Stimulated activated CD8-positive, alpha-beta memory T cell treated with anti-CD3 and anti-CD28 coated beads, Interleukin-4, amount 100 ng/mL, for 48 hours (primary cell): ENCODE measurements around the gene ZSWIM8.
"Not testable (repeated sequence)": the region's sequence is repeated elsewhere in the genome, so short reads cannot be mapped to it uniquely, and the experiment has no call there.

Source experiments
- DNase-seq: peaks from one replicate; pipeline ENCODE4 v3.0.0-alpha.2; 2020

ZSWIM8 gene, protein sequence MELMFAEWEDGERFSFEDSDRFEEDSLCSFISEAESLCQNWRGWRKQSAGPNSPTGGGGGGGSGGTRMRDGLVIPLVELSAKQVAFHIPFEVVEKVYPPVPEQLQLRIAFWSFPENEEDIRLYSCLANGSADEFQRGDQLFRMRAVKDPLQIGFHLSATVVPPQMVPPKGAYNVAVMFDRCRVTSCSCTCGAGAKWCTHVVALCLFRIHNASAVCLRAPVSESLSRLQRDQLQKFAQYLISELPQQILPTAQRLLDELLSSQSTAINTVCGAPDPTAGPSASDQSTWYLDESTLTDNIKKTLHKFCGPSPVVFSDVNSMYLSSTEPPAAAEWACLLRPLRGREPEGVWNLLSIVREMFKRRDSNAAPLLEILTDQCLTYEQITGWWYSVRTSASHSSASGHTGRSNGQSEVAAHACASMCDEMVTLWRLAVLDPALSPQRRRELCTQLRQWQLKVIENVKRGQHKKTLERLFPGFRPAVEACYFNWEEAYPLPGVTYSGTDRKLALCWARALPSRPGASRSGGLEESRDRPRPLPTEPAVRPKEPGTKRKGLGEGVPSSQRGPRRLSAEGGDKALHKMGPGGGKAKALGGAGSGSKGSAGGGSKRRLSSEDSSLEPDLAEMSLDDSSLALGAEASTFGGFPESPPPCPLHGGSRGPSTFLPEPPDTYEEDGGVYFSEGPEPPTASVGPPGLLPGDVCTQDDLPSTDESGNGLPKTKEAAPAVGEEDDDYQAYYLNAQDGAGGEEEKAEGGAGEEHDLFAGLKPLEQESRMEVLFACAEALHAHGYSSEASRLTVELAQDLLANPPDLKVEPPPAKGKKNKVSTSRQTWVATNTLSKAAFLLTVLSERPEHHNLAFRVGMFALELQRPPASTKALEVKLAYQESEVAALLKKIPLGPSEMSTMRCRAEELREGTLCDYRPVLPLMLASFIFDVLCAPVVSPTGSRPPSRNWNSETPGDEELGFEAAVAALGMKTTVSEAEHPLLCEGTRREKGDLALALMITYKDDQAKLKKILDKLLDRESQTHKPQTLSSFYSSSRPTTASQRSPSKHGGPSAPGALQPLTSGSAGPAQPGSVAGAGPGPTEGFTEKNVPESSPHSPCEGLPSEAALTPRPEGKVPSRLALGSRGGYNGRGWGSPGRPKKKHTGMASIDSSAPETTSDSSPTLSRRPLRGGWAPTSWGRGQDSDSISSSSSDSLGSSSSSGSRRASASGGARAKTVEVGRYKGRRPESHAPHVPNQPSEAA (N-terminal part only)

DNA sequence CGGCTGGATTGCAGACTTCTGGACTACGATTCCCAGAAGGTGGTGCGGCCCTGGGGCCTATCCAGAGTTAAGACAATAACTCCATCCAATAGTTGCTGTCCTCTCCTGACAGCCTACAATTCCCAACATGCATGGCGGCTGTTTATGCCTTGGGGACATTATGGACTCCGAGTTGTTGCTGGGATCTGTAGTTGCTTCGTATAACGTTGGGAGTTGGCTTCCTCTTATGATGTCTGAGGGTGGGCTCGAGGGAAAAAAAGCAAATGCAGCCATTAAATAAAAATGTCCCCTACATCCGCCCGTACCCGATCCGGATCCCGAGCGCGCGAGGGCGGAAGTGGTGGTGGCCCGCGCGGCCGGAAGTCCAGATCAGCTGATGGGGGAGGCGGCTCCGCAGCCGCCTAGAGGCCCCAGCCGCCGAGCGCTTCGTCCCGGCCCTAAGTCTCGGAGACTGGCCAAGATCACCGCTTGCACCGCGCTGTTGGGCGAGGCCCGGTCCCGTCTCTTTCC, at the start of gene ZSWIM8:
Gene ZSWIM8 (plus strand): TSS at position 396 of the 510 bp plus-strand sequence. CDS start 273 bp downstream, outside the sequence.
- DNase-seq, result peak; percentile 89

DNA sequence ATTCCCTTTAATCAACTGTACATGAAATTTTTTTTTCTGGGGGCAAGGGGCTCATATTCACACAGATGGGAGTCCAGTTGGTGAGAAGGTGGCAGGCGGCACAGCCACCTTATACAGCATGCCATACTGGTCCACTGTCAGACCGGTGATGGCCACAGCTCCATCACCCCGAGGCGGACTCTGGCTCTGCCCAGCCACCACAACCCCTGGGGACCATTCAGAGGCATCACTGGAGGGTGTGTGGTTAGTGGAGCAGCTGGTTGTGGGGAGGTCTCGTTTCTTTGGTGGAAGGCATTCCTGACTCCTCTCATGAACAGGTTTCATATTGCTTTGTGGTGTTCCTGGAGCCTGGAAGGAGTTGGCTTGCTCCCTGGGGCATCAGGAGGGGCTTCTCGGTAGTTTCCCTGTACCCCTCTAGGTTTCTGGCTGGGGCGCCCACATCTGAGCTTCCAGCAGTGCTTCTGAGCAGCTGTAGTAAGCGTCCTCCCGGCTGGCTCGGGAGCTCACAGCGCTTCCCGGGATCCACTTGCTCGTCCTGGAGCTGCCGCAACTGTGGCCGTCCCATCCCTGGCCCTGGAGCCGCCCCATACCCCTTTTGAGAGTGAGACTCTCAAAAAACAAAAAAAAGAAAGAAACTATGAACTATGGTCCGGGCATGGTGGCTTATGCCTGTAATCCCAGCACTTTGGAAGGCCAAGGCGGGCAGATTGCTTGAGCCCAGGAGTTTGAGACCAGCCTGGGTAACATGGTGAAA, 44.7 kb upstream of the ZSWIM8 start:
- not testable (repeated sequence) for DNase-seq

DNA sequence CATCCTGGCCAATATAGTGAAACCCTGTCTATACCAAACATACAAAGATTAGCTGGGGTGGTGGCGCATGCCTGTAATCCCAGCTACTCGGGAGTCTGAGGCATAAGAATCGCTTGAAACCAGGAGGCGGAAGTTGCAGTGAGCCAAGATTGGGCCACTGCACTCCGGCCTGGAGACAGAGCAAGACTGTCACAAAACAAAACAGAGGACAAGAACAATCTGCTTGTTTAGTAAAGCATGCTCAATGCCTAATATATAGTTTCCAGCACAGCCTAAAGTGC, 43.0 kb upstream of the ZSWIM8 start:
- DNase-seq, result no peak

DNA sequence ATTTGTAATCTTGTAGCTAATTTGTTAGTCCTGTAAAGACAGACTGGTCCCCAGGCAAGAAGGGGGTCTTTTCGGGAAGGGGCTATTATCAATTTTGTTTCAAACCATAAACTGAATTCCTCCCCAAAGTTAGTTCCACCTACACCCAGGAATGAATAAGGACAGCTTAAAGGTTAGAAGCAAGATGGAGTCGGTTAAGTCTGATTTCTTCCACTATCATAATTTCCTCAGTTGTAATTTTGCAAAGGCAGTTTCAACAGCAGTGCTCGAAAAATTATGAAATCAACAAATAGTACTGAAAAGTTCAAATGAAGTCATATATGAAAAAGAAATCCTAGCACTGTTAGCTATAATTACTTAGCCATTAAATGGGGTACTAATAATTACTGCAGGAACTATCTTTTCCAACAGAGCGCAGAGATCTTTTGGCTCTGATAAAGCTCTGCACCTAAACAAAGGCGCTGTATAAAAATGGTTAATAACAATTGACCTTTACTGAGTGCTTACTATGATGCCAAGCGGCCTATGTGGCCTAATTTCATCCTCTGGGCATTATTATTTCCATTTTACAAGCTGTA, 42.0 kb upstream of the ZSWIM8 start:
- no peak for DNase-seq

DNA sequence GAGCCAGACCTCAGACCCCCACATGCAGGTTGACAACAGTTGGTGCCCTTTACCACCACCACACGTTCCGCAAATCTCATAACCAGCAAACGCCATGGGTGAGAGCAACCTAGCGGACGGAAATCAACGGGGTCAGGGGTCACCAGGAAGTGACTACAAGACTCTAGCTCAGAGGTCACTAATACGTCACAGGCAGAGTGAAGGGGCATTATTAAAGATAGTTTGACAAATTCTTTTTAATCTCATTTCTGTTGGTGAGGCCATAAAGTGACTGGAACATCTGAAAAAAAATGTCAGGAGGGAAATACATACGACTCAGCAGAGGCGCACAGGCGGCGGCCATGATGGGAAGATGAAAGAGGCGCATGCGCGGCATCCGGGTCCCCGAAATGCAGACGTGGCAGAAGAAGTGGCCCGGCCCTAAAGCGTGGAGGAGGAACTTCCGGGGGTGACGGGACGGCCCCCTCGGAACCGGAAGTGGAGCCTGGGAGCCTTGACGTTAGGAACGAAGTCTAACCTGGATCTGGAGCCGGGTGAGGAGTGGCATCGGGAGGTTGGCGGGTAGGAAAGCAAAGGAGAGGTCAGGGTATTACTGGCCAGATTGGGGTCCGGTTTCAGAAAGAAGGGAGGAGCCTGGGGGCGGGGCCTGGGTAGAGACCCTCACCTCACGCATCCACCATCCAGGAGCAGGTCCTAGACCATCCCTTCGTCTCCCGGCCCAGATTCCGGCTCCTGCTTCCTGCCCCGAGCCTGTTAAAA, 41.3 kb upstream of the ZSWIM8 start, which contains the start of gene SEC24C:
Gene SEC24C (plus strand): TSS at position 468 of the 759 bp plus-strand sequence. CDS start 2,461 bp downstream, outside the sequence.
- DNase-seq, result peak; percentile 96

DNA sequence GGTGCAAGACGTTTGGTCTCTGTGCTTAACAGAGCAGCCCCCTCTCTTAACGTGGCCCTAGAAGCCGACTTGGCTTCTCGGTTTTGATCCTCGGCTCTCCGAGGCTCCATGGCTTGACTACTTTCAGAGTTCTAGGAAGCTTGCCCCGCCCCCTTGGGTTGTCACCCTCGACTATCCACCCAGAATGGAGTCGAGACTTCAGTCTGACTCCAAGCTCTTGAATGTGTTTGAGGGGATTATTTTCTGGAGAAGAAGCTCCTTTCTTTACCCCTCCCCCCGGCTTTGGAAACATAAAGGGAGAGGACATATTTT, 40.8 kb upstream of the ZSWIM8 start:
- DNase-seq, result peak; percentile 82

DNA sequence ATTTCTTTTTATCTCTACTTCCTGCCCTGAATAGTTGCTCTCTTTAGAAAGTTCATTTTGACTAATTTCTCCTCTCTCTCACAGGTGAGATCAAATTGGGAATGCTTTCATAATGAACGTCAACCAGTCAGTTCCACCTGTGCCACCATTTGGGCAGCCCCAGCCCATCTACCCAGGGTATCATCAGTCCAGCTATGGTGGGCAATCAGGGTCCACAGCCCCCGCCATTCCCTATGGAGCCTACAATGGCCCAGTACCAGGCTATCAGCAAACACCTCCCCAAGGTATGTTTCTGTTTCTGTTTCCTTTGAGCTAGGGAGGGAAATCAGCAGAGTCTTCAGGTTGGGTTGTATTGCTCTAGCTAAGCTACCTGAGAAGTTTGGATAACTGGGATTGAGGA, 38.7 kb upstream of the ZSWIM8 start:
- DNase-seq, result peak; percentile 19

DNA sequence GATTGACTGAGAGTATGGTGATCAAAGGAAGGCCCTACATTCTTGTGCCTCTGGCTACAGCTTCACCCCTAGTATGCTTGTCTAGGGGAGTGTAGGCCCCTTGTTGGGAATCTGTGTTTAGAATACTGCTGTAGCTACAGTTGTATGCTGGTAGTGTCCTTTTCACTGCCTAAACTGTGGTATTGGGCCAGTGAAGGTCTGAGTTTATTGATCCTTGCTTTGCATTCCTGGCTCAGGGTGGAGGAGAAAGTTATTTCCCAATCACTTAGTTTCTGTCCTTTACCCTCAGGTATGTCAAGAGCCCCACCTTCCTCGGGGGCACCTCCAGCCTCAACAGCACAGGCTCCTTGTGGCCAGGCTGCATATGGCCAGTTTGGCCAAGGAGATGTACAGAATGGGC, 34.6 kb upstream of the ZSWIM8 start:
- no peak for DNase-seq

DNA sequence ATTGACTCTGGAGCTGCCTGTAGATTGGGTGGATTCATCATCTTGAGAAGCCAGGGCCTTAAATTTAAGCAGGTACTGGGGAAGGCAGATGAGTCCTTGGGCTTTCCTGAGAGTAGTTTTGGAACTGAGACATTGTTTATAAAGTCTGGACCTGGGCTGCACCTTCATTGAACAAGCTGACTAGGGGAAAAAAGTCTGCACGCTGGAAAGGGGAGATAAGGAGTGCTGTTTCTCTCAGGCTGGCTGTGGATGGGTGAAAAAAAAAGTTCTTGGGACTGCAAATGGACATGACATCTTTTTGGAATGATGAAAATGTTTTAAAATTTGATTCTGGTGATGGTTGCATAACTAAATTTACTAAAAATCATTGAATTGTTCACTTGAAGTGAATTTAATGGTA, 29.2 kb upstream of the ZSWIM8 start:
- no peak for DNase-seq

DNA sequence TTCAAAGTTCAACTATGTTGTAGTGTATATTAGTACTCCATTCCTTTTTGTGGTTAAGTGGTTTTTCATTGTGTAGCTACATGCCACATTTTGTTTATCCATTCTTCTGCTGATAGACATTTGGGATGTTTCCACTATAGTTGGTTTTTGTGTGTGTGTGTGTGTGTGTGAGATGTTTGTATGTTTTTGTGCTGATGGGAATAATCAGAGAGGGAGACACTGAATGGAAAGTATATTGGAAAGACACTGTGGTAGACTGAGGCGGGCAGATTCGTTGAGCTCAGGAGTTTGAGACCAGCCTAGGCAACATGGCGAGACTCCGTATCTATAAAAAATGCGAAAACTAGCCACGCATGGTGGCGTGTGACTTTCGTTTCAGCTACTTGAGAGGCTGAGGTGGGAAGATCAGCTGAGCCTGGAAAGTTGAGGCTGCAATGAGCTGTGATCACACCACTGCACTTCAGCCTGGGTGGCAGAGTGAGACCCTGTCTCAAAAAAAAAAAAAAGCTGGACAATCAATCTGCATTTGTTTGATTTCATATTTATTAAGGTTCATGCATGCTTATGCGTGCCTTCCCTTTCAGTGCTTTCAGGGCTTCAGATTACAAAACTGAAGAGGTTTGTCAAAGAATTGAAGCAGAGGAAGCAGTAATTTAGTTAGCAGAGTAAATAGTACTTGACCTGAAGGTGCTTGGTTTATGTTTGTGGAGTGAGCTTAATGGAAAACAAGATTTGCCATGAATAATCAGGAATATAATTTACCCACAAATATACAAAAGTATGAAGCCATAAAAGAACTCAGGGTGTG, 26.5 kb upstream of the ZSWIM8 start:
- no peak for DNase-seq

DNA sequence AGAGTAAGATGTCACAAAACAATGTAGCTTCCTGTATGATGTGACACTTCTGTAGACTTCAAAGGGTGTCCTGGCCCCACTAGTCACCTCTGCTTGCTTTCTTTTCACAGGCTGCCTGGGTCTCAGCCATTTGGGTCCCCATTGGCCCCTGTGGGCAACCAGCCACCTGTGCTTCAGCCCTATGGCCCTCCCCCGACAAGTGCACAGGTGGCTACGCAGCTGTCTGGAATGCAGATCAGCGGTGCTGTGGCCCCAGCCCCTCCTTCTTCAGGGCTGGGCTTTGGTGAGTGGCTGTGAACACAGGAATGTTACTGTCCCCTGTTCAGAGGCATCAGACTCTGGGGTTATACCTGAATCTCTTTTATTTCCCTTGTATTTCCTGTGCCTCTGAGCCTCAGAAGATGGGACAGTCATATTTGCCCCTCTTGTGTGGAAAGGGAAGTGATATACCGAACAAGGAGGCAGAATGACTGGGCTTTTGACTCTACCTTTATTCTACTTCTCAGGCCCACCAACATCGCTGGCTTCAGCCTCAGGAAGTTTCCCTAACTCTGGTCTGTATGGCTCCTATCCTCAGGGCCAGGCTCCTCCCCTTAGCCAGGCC, 25.8 kb upstream of the ZSWIM8 start:
- no peak for DNase-seq

DNA sequence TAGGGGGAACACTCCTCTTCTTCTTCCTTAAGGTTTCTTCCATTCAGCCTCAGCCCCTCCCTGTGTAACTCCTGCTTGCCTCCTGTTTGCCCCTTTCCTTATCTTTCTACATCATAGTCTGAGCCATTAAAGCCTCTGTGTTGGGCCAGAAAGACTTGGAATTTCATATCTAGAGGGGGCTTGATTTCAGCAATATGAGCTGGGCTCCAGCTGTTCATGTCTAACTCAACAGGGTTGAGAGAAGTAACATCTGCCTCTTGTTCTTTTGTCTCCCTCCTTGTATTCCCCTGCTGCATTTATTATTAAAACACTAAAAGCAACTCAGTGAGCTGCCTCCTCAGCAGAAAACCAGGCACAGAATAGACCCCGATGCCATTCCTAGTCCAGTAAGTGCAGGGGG, 23.6 kb upstream of the ZSWIM8 start:
- no peak for DNase-seq

DNA sequence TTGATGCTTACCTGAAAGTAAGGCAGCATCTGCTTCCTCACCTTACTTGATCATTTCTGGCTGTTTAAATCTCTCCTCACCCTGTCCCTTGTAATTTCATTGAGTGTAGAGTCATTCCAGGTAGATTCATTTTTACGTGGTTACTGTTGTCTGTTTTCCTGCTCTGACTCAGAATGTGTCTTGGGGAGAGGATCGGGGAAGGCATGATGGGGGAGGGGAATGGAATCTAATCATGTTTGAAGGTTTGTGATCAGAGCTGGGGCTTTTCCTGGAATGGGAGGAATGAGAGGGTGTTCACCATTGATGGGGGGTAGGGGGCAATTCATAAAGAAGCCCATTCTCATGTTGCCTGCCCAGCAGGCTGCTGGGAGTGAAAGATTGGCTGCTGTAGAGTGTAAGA, 22.5 kb upstream of the ZSWIM8 start:
- no peak for DNase-seq

DNA sequence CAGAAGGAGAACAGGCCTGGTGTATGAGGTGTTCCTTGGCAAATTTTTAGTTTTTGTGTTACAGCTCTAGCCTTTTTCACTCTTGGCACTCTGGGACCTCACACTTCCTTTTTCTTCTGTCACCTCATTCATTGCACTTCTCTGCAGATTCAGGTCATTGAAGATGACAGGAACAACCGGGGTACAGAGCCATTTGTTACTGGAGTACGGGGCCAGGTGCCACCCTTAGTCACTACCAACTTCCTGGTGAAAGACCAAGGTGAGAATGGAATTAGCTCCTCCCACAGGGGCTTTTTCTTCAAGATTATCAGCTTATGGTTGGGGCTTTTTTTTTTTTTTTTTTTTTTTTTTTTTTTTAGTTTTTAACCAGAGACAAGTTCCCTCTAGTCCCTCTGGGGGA, 22.1 kb upstream of the ZSWIM8 start:
- no peak for DNase-seq

DNA sequence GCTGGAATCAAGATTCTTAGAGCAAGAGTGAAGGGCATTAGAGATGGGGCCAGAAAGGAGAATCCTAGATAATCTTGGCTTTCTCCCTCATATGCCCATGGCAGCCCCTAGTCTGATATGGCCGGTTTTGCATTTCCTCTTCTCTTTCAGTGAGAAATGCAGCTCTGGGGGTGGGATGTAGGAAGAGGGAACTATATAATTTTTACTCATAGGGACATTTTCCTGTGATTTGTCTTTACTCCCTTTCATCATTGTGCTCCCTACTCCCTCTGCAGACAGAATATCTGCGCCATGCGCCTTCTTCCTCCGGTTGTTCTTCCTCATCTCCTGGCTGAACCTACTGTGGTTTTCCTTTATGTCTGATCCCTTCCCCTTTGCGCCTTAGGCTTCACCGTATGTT, 20.3 kb upstream of the ZSWIM8 start:
- no peak for DNase-seq

DNA sequence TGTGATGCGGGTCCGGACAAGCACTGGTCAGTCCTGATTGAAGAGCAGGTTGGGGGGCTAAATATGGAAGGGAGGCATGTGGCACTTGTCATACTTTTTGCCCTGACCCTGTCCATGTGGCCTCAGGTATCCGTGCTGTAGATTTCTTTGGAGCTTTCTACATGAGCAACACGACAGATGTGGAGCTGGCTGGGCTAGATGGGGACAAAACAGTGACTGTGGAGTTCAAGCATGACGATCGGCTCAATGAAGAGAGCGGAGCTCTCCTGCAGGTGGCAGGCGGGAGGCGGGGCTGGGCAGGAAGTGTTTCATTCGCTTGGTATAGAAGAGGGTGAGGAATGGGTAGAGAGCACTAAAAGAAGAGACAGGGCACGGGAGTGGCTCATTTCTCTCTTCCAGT, 16.5 kb upstream of the ZSWIM8 start:
- DNase-seq, result peak; percentile 60

DNA sequence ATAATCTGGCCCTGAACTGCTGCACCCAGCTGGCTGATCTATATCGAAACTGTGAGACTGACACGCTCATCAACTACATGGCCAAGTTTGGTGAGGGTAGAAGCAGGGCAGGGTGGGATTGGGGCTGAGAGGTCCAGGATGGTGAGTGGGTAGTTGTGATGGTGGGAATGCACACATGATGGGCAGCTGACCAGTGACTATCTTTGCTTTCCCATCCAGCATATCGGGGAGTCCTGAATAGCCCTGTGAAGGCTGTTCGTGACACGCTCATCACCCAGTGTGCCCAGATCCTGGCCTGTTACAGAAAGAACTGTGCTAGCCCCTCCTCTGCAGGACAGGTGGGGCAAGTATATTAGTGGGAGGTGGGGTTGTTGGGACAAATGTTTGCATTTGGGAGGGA, 16.0 kb upstream of the ZSWIM8 start:
- DNase-seq, result no peak

DNA sequence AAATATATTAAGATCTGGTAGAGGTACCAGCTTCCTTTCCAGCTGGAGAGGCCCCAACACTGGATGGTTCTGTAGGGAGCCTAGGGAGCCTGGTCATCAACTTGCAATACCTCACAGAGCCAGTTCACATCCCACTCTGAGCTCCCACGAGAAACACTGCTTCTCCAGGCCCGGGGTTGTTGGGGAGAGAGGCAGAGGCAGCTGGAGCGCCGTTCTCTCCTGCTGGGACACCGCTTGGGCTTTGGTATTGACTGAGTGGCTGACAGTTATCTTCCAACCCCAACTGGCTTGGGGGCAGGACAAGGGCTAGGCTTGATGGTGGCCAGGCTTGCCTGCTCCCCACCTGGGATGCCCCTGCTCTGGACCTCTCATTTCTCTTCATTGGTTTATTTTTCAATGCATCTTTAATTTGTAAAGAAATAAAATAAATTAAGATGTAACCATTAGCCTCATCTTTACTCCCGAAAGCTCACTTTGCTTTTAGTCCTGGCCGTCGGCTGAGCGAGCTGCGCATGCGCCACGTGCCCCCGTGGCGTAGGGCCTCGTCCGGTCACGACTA, 13.6 kb upstream of the ZSWIM8 start:
- peak; percentile 87 for DNase-seq

DNA sequence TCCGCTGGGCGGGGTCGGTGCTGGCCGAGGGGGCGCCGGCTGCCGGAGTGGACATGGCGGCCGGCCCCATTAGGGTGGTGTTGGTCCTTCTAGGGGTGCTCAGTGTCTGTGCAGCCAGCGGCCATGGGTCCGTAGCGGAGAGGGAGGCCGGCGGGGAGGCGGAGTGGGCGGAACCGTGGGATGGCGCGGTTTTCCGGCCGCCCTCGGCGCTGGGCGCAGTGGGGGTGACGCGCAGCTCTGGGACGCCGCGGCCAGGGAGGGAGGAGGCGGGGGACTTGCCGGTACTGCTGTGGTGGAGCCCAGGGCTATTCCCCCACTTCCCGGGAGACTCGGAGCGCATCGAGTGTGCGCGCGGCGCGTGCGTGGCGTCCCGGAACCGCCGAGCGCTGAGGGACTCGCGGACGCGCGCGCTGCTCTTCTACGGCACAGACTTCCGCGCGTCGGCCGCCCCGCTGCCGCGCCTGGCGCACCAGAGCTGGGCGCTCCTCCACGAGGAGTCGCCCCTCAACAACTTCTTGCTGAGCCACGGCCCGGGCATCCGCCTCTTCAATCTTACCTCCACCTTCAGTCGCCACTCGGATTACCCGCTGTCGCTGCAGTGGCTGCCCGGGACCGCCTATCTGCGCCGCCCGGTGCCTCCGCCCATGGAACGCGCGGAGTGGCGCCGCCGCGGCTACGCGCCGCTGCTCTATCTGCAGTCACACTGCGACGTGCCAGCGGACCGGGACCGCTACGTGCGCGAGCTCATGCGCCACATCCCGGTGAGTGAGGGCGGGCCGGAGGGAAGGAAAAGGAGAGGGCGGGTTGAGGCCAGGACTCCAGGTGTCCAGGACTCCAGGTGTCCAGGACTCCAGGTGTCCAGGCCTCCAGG, 12.9 kb upstream of the ZSWIM8 start:
- peak; percentile 85 for DNase-seq
